Measurements from ENCODE around the gene NPSR1. TPM values are rescaled to one million over a fixed set of nuclear protein-coding genes. Genes with fewer than 3 reads are reported as not detected.

Gene NPSR1
- total RNA-seq, 4 donors from 2014 or later, result not detected

GRCh38 chr7:34719636-34720035, 61.6 kb downstream of the NPSR1 start:
- Histone ChIP-seq H3K27ac (no peak overlapping the region), H3K27me3 (no peaks in the 10 kb centered on the region), H3K4me3 (no peak overlapping the region), H3K4me1 (no peaks in the 10 kb centered on the region), H3K36me3 (no peaks in the 10 kb centered on the region), H3K9me3 (no peaks in the 10 kb centered on the region)
- DNase-seq, result no peak
- intact Hi-C loops (cut with DNase I; ENCODE audit: low total_unique reads), result no loop called here
- TF ChIP-seq POLR2A (IDR thresholded peaks at IDR 0.05), result no peak
- TF ChIP-seq, protein P1, sequence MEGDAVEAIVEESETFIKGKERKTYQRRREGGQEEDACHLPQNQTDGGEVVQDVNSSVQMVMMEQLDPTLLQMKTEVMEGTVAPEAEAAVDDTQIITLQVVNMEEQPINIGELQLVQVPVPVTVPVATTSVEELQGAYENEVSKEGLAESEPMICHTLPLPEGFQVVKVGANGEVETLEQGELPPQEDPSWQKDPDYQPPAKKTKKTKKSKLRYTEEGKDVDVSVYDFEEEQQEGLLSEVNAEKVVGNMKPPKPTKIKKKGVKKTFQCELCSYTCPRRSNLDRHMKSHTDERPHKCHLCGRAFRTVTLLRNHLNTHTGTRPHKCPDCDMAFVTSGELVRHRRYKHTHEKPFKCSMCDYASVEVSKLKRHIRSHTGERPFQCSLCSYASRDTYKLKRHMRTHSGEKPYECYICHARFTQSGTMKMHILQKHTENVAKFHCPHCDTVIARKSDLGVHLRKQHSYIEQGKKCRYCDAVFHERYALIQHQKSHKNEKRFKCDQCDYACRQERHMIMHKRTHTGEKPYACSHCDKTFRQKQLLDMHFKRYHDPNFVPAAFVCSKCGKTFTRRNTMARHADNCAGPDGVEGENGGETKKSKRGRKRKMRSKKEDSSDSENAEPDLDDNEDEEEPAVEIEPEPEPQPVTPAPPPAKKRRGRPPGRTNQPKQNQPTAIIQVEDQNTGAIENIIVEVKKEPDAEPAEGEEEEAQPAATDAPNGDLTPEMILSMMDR (IDR thresholded peaks at IDR 0.05), result no peak

- H3K27me3 ChIP-seq, result no peaks in the 10 kb centered on the region
- TF ChIP-seq, protein P1 (IDR thresholded peaks at IDR 0.05), result no peak
- TF ChIP-seq POLR2A (IDR thresholded peaks at IDR 0.05), result no peak
- intact Hi-C loops (cut with DNase I; ENCODE audit: low total_unique reads), result no loop called here
- H3K4me3 ChIP-seq, result no peak overlapping the region
- H3K9me3 ChIP-seq, result no peaks in the 10 kb centered on the region
- no peak for DNase-seq
- no peaks in the 10 kb centered on the region for H3K36me3 ChIP-seq
- no peaks in the 10 kb centered on the region for H3K4me1 ChIP-seq
- H3K27ac ChIP-seq, result no peak overlapping the region
These were observed 62.3 kb downstream of the NPSR1 start for GRCh38 chr7:34720289-34720688.

DNA sequence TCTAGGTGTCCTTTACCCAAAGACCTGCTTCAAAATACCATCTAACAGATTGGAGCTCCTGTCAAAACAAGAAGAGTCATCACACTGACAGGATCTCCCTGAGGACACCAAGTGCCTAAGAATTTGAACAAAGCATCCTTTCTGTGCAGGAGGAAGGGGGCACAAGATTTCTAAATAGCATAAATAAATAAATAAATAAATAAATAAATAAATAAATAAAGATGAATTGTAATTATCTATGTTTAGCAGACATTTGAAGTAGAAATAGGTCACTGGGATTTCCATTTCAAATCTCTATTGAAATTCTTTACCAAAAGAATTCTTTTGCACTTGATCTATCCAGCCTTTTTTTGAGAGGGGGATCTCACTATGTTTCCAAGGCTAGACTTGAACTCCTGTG, 65.3 kb downstream of the NPSR1 start:
- no peaks in the 10 kb centered on the region for H3K4me1 ChIP-seq
- no peaks in the 10 kb centered on the region for H3K9me3 ChIP-seq
- DNase-seq, result no peak
- H3K36me3 ChIP-seq, result no peaks in the 10 kb centered on the region
- intact Hi-C loops (cut with DNase I; ENCODE audit: low total_unique reads), result no loop called here
- H3K4me3 ChIP-seq, result no peak overlapping the region
- no peak for TF ChIP-seq POLR2A (IDR thresholded peaks at IDR 0.05)
- TF ChIP-seq, protein P1 (IDR thresholded peaks at IDR 0.05), result no peak
- H3K27ac ChIP-seq, result no peak overlapping the region
- no peaks in the 10 kb centered on the region for H3K27me3 ChIP-seq

DNA sequence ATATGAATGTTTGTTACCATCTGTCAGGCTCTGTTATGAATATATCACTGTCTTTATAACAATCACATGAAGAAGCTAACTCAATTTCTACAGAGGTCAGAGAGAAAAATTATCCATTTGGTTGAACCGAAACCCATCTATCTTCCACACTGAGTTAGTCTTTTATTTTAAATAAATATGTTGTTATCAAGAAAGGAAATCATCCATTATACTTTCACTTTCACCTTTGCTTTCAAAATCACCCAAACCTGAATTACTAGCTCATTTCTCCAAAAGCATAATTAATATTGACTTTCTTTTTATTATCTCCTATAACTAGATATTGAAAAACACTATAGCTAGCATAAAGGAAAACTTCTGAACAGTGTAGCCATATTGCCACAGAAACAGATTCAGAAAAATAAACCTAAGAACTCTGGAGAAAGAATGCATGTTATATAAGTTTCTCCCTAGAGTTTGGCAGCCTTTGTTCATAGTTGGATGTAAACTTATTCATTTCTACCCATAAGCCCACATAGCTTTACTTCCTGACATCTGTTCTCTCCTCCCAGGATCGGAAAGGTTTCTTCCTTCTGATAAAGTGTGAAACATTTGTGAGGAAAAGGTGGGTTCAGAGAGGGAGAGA, 66.0 kb downstream of the NPSR1 start:
- H3K27ac ChIP-seq, result no peak overlapping the region
- TF ChIP-seq, protein P1 (IDR thresholded peaks at IDR 0.05), result no peak
- TF ChIP-seq POLR2A (IDR thresholded peaks at IDR 0.05), result no peak
- H3K4me3 ChIP-seq, result no peak overlapping the region
- H3K9me3 ChIP-seq, result no peaks in the 10 kb centered on the region
- H3K27me3 ChIP-seq, result no peaks in the 10 kb centered on the region
- intact Hi-C loops (cut with DNase I; ENCODE audit: low total_unique reads), result no loop called here
- H3K36me3 ChIP-seq, result no peaks in the 10 kb centered on the region
- no peaks in the 10 kb centered on the region for H3K4me1 ChIP-seq
- no peak for DNase-seq

GRCh38 chr7:34726221-34726620, 68.2 kb downstream of the NPSR1 start:
- Histone ChIP-seq H3K36me3 (no peaks in the 10 kb centered on the region), H3K4me1 (no peaks in the 10 kb centered on the region), H3K4me3 (no peak overlapping the region), H3K27ac (no peak overlapping the region), H3K9me3 (no peaks in the 10 kb centered on the region), H3K27me3 (no peaks in the 10 kb centered on the region)
- TF ChIP-seq POLR2A (IDR thresholded peaks at IDR 0.05), result no peak
- TF ChIP-seq, protein P1 (IDR thresholded peaks at IDR 0.05), result no peak
- intact Hi-C loops (cut with DNase I; ENCODE audit: low total_unique reads), result no loop called here
- no peak for DNase-seq

All from uterus (tissue), 4 donors.